CD4-positive, alpha-beta T cell treated with Interleukin-17A for 4 hours (primary cell): ENCODE data around the gene INPP5E.

Experiments
- DNase-seq: peaks from one replicate; pipeline ENCODE4 v3.0.0-alpha.2; 2020; ENCODE audit warnings: mixed read lengths

The INPP5E gene

DNA sequence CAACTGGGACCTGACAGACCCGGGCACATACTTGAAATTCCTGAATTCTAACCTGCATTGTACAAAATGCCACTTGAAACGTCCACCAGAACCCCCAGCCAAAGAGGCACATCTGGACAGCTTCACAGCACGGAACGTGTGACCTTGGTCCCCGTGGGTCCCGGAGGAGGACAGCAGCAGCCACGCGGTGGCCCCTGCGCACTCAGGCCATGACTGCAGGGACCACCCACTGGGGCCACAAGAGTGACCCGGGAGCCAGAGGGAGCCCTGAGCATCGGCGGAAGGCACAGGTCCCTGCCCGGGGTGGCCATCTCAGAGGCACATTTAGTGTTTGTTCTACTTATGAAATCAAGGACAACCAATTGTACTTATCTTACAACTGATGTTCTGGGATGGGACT, 37.6 kb downstream of the INPP5E start:
- DNase-seq = no peak

DNA sequence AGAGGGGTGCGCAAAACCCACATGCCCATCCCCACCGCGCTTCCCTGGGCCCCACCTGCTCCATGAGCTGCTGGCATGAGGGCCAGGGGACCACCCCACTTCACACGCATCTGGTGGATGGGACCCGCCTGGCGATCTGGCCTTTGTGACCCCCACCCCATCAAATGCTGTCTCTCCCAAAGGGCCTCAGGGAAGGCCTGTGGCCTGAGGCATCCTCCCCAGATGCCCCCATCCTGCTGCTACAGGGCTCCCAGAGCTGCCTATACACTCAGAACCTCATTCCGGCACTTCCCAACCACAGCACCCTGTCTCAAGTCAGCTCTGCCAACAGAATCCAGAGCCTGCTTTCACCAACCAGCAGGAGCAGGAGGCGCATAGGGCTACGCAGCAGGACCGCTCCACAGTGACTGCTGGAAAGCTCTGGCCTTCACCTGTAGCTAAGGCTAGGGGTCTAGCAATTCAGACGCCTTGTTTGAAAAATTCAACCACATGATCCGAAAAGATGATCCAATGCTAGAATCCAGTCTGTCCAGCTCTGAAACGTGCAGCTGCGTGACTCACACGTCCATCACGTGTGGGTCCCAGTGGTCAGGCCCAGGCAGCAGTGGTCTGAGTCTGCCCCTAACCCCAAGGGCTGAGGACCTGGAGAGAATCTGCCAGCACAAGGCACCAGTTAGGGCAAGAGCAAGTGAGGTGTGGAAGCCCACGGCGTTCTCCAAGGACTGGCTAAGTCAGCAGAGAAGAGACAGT, 38.3 kb downstream of the INPP5E start:
- no peak for DNase-seq

DNA sequence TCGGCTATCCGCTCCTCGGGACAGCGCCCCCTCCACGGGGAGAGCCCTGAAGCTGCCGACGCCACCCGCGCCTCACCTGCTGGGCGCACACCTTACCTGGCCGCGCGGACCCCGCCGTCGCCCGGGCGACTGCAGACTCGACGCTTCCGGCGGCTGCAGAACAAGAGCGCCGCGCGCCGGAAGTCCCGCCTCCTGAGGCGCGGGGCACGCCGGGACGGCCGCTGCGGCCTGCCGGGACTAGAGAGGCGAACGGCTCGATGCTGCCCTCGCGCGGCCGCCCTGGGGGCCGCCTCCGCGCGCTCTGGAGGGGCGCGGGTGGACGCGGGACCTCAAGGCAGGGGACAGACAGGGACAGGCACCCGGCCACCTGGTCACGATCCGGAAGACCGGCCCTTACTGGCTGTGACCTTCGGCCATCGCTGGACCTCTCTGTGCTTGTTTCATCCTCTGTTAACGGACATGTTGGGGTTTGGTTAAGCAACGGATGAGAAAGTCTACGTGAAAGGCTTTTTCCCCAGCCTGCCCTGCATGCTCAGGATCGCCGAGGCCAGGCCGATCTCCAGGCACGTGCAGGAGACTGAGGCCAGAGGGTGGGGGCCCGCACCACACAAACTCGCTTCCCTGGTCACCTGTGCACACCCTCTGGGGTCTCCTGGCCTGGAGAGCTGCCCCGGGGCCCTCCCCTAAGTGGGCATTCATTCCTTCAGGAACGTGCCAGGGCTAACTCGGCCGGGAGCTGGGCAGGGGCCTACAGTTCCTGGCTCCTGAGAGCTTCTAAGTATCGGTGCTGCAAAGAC, 39.4 kb downstream of the INPP5E start, which contains the start of gene SNAPC4:
TSS of gene SNAPC4 (minus strand) at position 133 of the 797 bp plus-strand sequence. CDS start 1,742 bp downstream, outside the sequence.
- DNase-seq = peak; percentile 93

- peak; percentile 45 for DNase-seq
Observed at GRCh38 chr9:136399176-136400037, 40.2 kb downstream of the INPP5E start.

DNA sequence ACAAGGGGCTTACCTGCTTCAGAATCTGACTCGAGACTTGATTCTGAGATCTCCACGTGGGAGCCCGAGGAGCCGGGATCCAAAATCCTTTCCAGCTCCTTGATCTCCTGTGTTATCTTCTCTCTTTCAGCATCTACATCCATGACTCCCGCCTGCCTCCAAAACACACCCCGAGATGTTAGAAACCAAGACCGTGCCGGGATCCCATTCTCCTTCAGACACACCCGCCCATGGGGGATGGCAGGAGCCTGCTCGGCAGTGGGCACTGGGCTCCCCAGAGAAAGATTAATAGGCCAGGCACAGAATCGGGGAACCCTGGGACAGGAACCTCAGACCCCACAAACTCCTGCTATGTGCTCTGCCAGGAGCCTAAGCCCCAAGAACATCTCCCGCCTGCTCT, 41.4 kb downstream of the INPP5E start:
- DNase-seq = no peak

GRCh38 chr9:136397643-136398042, 42.0 kb downstream of the INPP5E start:
- no peak for DNase-seq

DNA sequence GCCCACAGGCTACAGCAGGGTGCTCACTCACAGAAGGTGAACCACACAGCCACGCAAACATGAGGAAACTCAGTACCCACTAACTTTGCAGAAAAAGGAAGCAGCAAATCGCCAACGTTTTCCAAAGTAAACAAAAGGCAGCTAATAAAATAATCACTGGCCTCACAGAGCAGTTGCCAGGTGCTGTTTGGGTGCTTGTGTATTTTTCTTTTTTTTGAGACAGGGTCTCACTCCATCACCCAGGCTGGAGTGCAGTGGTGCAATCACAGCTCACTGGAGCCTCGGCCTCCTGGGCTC, 43.5 kb downstream of the INPP5E start:
- DNase-seq = no peak

GRCh38 chr9:136395345-136396218, 44.1 kb downstream of the INPP5E start:
- DNase-seq = no peak

GRCh38 chr9:136395020-136395340, 44.7 kb downstream of the INPP5E start:
- no peak for DNase-seq

DNA sequence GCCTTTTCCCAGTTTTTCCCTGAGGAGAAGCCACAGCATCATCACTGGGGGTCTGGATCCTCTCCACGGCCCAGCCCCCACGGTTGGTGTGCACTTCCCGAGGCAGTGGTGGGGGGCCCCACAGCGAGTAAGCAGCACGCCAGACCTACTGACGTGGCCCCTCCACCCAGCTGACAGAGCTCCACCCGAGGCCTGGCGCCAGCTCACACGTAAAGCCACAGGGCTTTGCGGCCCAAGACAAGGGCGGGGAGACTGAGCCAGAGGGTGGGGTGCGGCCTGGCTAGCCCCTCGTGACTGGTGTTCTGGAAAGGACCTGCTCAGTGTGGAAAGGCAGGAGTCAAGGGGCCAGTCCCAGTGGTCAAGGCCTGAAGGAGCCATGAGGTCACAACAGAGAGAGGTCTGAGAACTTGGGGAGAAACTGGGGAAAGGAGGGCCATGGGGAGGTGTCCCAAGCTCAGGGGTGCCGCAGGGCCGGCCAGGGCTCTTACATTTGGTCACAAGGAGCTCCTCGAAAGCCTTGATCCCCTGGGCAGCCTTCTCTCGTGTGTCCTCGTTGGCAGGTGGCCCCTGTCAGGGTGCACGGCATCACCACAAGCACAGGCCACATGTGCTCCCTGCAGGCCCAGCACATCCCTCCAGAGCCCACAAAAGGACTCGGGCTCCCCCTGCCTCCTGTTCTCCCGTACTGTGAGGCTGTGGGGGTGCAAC, 45.2 kb downstream of the INPP5E start:
- DNase-seq = no peak

DNA sequence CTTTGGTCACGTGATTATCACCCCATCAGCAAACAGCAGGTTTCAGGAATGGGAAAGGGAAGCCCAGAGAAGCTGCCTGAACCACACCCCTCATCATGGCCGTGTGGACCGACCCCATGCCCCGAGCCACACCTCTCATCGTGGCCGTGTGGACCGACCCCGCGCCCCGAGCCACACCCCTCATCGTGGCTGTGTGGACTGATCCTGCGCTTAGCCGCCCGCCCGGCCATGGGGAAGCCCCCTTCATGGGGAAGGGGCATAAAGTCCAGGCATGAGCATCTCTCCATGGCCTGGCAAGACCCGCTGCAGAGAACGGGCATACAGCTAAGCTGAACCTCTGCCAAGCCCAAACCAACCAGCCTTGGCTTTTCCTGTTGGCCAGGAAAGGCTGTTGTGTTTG, 46.1 kb downstream of the INPP5E start:
- DNase-seq = no peak

GRCh38 chr9:136392538-136393449, 46.9 kb downstream of the INPP5E start:
- no peak for DNase-seq

DNA sequence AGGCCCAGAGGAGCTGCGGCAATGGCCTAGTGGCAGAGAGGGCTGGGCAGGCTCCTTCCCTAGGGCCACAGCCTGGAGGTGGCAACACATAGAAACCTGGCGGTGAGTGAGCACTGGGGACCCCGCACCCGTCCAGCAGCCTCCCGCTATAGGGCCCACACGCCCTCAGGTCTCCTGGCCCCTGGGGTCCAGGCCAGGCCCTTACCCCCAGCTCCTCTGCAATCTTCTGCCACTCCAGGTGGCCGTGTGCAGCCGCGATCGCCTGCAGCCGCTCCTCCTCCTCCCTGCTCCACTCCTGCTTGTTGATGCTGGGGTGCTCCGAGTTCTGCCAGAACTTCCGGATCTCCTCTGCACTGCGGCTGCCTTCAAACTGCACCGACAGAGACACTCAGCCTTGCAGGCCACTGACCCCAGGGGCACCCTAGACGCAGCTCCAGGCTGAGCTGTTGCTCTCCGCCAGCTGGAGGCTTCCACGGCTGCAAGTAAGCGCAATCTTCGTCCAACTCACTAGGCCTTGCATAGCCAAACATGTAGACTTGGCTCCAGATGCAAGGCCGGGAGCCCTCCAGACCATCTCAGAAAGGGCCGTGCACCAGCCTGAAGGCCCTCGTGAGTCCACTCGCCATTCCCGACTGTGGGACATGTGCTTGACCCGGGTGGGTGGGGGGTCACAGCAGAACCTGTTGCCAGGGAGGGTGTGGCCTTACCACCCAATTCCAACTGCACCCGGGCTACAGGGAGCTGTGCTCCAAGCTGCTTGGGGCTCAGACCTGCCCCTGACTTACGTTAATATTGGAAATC, 47.7 kb downstream of the INPP5E start:
- DNase-seq = no peak

GRCh38 chr9:136389396-136389795, 50.2 kb downstream of the INPP5E start:
- no peak for DNase-seq

DNA sequence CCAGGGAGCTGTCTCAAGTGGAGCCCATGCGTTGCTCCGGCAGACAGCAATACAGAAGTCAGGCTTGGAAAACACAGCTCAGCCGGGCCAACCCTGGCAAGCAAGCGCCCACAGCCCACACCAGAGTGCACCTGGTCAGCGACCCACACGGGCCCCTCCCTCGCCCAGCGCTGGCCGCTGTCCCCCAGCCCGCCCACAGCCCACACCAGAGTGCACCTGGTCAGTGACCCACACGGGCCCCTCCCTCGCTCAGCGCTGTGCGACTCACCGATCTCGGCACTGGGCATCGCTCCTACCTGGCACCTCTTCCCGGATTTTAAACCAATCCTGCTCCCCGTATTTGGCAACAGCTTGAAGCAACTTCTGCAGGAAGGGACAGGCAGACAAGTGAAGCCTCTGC, 52.4 kb downstream of the INPP5E start:
- no peak for DNase-seq

DNA sequence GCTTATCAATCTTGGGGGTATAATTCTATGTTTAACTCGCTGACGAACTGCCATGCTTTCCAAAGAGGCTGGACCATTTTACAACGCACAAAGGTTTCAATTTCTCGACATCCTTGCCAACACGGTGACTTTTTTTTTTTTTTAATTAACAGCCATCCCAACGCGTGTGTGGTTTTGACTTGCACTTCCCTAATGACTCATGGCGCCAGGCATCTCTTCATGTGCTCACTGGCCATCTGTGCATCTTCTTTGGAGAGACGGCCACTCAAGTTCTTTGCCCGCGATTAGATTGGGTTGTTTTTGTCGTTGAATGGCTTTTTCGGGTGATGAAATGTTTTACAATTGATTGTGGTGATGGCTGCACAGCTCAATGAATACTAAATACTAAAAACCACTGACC, 53.6 kb downstream of the INPP5E start:
- no peak for DNase-seq

DNA sequence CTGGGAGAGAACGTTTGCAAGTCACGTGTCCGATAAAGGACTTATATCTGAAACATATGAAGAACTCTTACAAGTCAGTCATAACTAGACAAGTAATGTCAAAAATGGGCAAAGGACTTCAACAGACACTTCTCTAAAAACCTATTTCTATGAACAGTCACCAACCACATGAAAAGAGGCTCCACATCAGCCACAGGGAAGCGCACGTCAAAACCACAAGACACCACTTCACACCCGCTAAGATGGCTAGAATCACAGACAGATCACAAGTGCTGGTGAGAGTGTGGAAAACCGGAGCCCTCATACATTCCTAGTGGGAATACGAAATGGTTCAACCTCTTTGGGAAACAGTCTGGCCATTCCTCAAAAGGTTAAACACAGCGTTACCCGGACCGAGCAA, 54.6 kb downstream of the INPP5E start:
- no peak for DNase-seq

DNA sequence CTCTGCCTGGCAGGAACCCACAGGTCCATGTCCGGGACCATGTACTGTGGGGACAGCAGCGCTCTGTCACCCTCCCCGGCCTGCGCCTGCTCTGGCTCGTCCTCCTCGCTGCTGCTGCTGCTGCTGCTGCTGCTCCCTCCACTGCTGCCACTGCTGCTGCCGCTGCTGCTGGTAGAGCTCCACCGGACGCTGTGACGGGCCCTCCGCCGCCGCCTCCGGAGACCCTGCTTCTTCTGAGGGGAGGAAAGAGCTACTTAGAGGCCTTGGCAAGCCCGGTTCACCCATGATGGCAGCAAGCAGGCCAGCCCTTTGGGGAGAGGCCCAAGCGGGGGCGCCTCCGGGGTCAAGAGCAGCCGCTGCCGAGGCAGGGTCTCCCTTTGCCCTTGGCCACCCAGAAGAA, 56.2 kb downstream of the INPP5E start:
- no peak for DNase-seq

GRCh38 chr9:136381966-136382513, 57.6 kb downstream of the INPP5E start:
- DNase-seq = no peak

- DNase-seq = no peak
Observed at GRCh38 chr9:136381311-136381710, 58.3 kb downstream of the INPP5E start.
